Tibial artery (tissue), 4 donors: Measurements from ENCODE around the gene FCHO2.
A peak's percentile ranks its signal among the peaks of the same experiment; 100 is the strongest.

Experiments used
- DNase-seq, 2 donors: peaks; one replicate each; pipeline ENCODE4 v3.0.0-alpha.2; 2019
- H3K27ac ChIP-seq, 2 donors: fragments of 200-600 bp; sonication (generic) in 1 of 2; 1 replicate in 1 of 2; 2 replicates in 1 of 2; pipeline ENCODE4 v1.5.1; 2018 to 2019; ENCODE audit warnings: mild to moderate bottlenecking in 1 of 2
- H3K27me3 ChIP-seq, 2 donors: fragments of 200-600 bp; sonication (generic) in 1 of 2; one replicate each; pipeline versions ENCODE4 v1.5.1 to v1.6.0; 2016 to 2019
- H3K36me3 ChIP-seq, 3 donors: fragments of 200-600 bp; sonication (generic) in 2 of 3; one replicate each; pipeline ENCODE4 v1.5.1; 2016 to 2019; ENCODE audit warnings: mild to moderate bottlenecking in 2 of 3
- H3K4me1 ChIP-seq, 4 donors: fragments of 200-600 bp; sonication (generic) in 2 of 4; 1 replicate in 3 of 4; 2 replicates in 1 of 4; pipeline ENCODE4 v1.5.1; 2016 to 2019
- H3K4me3 ChIP-seq, 2 donors: fragments of 200-600 bp; sonication (generic) in 1 of 2; 1 replicate in 1 of 2; 2 replicates in 1 of 2; pipeline ENCODE4 v1.5.1; 2018 to 2019; ENCODE audit warnings: mild to moderate bottlenecking in 2 of 2
- H3K9me3 ChIP-seq, 3 donors: fragments of 200-600 bp; sonication (generic) in 1 of 3; one replicate each; pipeline ENCODE4 v1.5.1; 2016 to 2019
- intact Hi-C: fragments of 100-400 bp; cut with DNase I; formaldehyde crosslinking; loops from one replicate; pipeline ENCODE4 v1.15.0; 2023; ENCODE audit warnings: low total_unique reads
- TF ChIP-seq, protein P1 (sequence below), 2 experiments: fragments of 200-600 bp in 1 of 2; fragments of 450-650 bp in 1 of 2; IDR thresholded peaks; one replicate each; pipeline ENCODE4 v1.5.1; 2017 to 2019; ENCODE audit warnings: antibody characterized with exemption in 2 of 2, mild to moderate bottlenecking in 1 of 2, moderate library complexity in 1 of 2

The FCHO2 gene

GRCh38 chr5:73115399-73116051, 159.7 kb downstream of the FCHO2 start:
- no peak for DNase-seq
- H3K4me3 ChIP-seq, result no peak overlapping the region
- intact Hi-C loops, result no loop called here
- TF ChIP-seq, protein P1, sequence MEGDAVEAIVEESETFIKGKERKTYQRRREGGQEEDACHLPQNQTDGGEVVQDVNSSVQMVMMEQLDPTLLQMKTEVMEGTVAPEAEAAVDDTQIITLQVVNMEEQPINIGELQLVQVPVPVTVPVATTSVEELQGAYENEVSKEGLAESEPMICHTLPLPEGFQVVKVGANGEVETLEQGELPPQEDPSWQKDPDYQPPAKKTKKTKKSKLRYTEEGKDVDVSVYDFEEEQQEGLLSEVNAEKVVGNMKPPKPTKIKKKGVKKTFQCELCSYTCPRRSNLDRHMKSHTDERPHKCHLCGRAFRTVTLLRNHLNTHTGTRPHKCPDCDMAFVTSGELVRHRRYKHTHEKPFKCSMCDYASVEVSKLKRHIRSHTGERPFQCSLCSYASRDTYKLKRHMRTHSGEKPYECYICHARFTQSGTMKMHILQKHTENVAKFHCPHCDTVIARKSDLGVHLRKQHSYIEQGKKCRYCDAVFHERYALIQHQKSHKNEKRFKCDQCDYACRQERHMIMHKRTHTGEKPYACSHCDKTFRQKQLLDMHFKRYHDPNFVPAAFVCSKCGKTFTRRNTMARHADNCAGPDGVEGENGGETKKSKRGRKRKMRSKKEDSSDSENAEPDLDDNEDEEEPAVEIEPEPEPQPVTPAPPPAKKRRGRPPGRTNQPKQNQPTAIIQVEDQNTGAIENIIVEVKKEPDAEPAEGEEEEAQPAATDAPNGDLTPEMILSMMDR (IDR thresholded peaks at IDR 0.05), result no peak
- no peaks in the 10 kb centered on the region for H3K36me3 ChIP-seq
- no peaks in the 10 kb centered on the region for H3K9me3 ChIP-seq
- H3K4me1 ChIP-seq, result peaks cover 0 to 9% (median 7%) of the 10 kb centered on the region in 4 donors
- no peak overlapping the region for H3K27ac ChIP-seq
- H3K27me3 ChIP-seq, result peaks cover 0 to 14% of the 10 kb centered on the region in 2 donors

DNA sequence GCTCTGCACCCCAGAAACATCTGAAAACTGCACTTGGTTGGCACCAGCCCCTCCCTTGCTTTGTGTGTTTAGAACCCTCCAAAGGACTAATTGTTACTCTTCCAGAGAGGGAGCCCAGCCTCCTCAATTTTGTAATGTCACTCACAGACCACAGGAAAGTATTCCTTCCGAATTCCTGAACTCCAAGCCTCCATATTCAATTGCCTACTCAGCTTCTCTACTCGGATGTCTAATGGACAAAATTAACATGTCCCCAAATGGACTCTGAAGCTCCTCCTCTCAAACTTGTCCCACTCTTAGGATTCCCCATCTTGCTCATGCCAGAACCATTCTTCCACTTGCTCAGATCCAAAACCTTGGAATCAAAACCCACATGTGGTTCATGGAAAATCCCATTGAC, 160.7 kb downstream of the FCHO2 start:
- TF ChIP-seq, protein P1 (IDR thresholded peaks at IDR 0.05), result no peak
- Histone ChIP-seq H3K27ac (no peak overlapping the region), H3K4me3 (no peak overlapping the region), H3K36me3 (no peaks in the 10 kb centered on the region), H3K4me1 (peaks cover 0 to 15% (median 11%) of the 10 kb centered on the region in 4 donors), H3K27me3 (peaks cover 0 to 20% of the 10 kb centered on the region in 2 donors), H3K9me3 (no peaks in the 10 kb centered on the region)
- no peak for DNase-seq
- intact Hi-C loops, result no loop called here

DNA sequence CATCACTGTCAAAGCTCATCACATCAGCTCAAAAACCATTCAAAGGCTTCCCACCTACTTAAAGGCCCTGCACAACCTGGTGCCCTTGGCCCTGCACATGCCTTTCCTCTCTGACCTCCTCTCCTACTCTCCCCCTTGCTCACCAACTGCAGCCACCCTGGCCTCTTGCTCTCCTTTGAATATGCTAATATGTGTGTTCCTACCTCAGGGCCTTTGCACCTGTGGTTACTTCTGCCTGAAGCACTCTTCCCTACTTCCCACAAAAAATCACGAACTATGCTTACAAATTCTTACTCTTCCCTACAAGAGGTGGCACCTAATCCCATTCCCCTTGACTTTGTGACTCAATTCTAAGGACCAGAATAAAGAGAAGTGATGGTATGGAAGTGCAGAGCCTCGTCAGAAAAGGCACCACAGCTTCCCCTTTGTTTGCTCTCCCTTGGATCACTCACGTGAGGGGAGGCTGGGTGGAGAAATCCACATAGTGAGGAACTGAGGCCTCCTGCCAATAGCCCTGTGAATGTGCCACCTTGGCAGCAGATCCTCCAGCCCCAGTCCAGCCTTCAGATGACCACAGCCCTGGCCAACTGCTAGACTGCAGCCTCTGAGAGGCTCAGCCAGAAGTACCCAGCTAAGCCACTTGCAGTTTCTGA, 161.4 kb downstream of the FCHO2 start:
- Histone ChIP-seq H3K36me3 (no peaks in the 10 kb centered on the region), H3K27me3 (peaks cover 0 to 26% of the 10 kb centered on the region in 2 donors), H3K27ac (no peak overlapping the region), H3K4me1 (peaks cover 0 to 15% (median 11%) of the 10 kb centered on the region in 4 donors), H3K4me3 (no peak overlapping the region), H3K9me3 (no peaks in the 10 kb centered on the region)
- intact Hi-C loops, result no loop called here
- TF ChIP-seq, protein P1 (IDR thresholded peaks at IDR 0.05), result no peak
- no peak for DNase-seq

GRCh38 chr5:73118391-73118973, 162.6 kb downstream of the FCHO2 start:
- no peak overlapping the region for H3K4me3 ChIP-seq
- H3K9me3 ChIP-seq, result no peaks in the 10 kb centered on the region
- intact Hi-C loops, result no loop called here
- peaks cover 0 to 36% of the 10 kb centered on the region in 2 donors for H3K27me3 ChIP-seq
- no peak for DNase-seq
- no peaks in the 10 kb centered on the region for H3K36me3 ChIP-seq
- H3K27ac ChIP-seq, result no peak overlapping the region
- TF ChIP-seq, protein P1 (IDR thresholded peaks at IDR 0.05), result no peak
- H3K4me1 ChIP-seq, result peaks cover 0 to 15% (median 11%) of the 10 kb centered on the region in 4 donors

- H3K27me3 ChIP-seq, result peaks cover 0 to 44% of the 10 kb centered on the region in 2 donors
- H3K4me1 ChIP-seq, result peaks cover 0 to 15% (median 11%) of the 10 kb centered on the region in 4 donors
- intact Hi-C loops, result no loop called here
- no peaks in the 10 kb centered on the region for H3K36me3 ChIP-seq
- H3K4me3 ChIP-seq, result peak overlapping the region; percentile 41 to 58
- H3K27ac ChIP-seq, result no peak overlapping the region
- TF ChIP-seq, protein P1 (IDR thresholded peaks at IDR 0.05), result no peak
- DNase-seq, result no peak
- no peaks in the 10 kb centered on the region for H3K9me3 ChIP-seq
Observed at GRCh38 chr5:73119451-73120157, 163.8 kb downstream of the FCHO2 start.
